ENCODE measurements around the gene KRTAP23-1.

Gene KRTAP23-1

GRCh38 chr21:30348506-30348905 is at the start of gene KRTAP23-1:
Gene KRTAP23-1, minus strand, starts transcription at chr21:30348606. Its CDS starts 0 bp downstream, at chr21:30348606.
- DNase-seq = no peak

GRCh38 chr21:30395731-30396130 is 47.3 kb upstream of the KRTAP23-1 start, which contains the start of gene KRTAP13-1:
Gene KRTAP13-1, plus strand, starts transcription at chr21:30396031. Its CDS starts 56 bp downstream, at chr21:30396087.
- DNase-seq = no peak

- no peak for DNase-seq
Measured at GRCh38 chr21:30391492-30392025, 43.2 kb upstream of the KRTAP23-1 start.

- DNase-seq = no peak
Measured at GRCh38 chr21:30382201-30382600, 33.8 kb upstream of the KRTAP23-1 start.

- no peak for DNase-seq
Measured at GRCh38 chr21:30372139-30372770, 23.8 kb upstream of the KRTAP23-1 start, which contains the start of gene KRTAP13-2. Gene KRTAP13-2, minus strand, starts transcription at chr21:30372271. Its CDS starts 58 bp downstream, at chr21:30372213.

GRCh38 chr21:30355906-30356305 is 7.5 kb upstream of the KRTAP23-1 start:
- DNase-seq = no peak

- no peak for DNase-seq
Measured at GRCh38 chr21:30354308-30355005, 6.1 kb upstream of the KRTAP23-1 start.

- DNase-seq = no peak
Measured at GRCh38 chr21:30351534-30351933, 3.1 kb upstream of the KRTAP23-1 start.

GRCh38 chr21:30349572-30349971 is 1.2 kb upstream of the KRTAP23-1 start:
- no peak for DNase-seq

- DNase-seq = no peak
Measured at GRCh38 chr21:30345014-30345413, 3.4 kb downstream of the KRTAP23-1 start.

- no peak for DNase-seq
Measured at GRCh38 chr21:30340714-30341573, 7.5 kb downstream of the KRTAP23-1 start.

GRCh38 chr21:30338717-30339116 is 9.7 kb downstream of the KRTAP23-1 start:
- DNase-seq = no peak

- no peak for DNase-seq
Measured at GRCh38 chr21:30337772-30338171, 10.6 kb downstream of the KRTAP23-1 start.

- DNase-seq = no peak
Measured at GRCh38 chr21:30337276-30337744, 11.1 kb downstream of the KRTAP23-1 start, which contains the start of gene KRTAP27-1. Gene KRTAP27-1, minus strand, starts transcription at chr21:30337694. Its CDS starts 26 bp downstream, at chr21:30337668.

GRCh38 chr21:30336596-30336995 is 11.8 kb downstream of the KRTAP23-1 start:
- DNase-seq = no peak

- no peak for DNase-seq
Measured at GRCh38 chr21:30333736-30334135, 14.7 kb downstream of the KRTAP23-1 start.

GRCh38 chr21:30332681-30333080 is 15.7 kb downstream of the KRTAP23-1 start:
- no peak for DNase-seq

GRCh38 chr21:30329203-30329875 is 19.1 kb downstream of the KRTAP23-1 start:
- no peak for DNase-seq

- no peak for DNase-seq
Measured at GRCh38 chr21:30326390-30326789, 22.0 kb downstream of the KRTAP23-1 start.

GRCh38 chr21:30320215-30320614 is 28.2 kb downstream of the KRTAP23-1 start, which contains the start of gene KRTAP26-1:
Gene KRTAP26-1, minus strand, starts transcription at chr21:30320315. Its CDS starts 280 bp downstream, at chr21:30320035.
- DNase-seq = no peak

GRCh38 chr21:30315701-30316100 is 32.7 kb downstream of the KRTAP23-1 start:
- DNase-seq = no peak

GRCh38 chr21:30306884-30307283 is 41.5 kb downstream of the KRTAP23-1 start:
- no peak for DNase-seq
